Aorta (tissue), 5 donors: ENCODE data around the gene HAO1. TPM values are rescaled to one million over a fixed set of nuclear protein-coding genes. Genes with fewer than 3 reads are reported as not detected.

ENCODE experiments used
- ATAC-seq: fragments of 200-7000 bp; cut with Tn5 transposase; one replicate; pipeline ENCODE4 v1.9.1; 2022; ENCODE audit warnings: moderate library complexity; ENCODE audit not compliant: low FRiP score
- DNase-seq, 2 donors: peaks; one replicate each; pipeline ENCODE4 v3.0.0-alpha.2; 2020
- H3K27ac ChIP-seq, 2 donors: one replicate each; pipeline ENCODE4 v1.5.1; 2013; ENCODE audit warnings: low read length in 2 of 2, mild to moderate bottlenecking in 2 of 2, moderate library complexity in 2 of 2, control low read depth in 1 of 2, inconsistent platforms in 1 of 2, low read depth in 1 of 2
- H3K27me3 ChIP-seq, 2 donors: one replicate each; pipeline ENCODE4 v1.6.1; 2013; ENCODE audit warnings: control low read depth in 1 of 2, low read length in 1 of 2, mild to moderate bottlenecking in 1 of 2, moderate library complexity in 1 of 2; ENCODE audit not compliant: insufficient read depth in 2 of 2, control insufficient read depth in 1 of 2
- H3K36me3 ChIP-seq, 2 donors: one replicate each; pipeline ENCODE4 v1.6.1; 2013; ENCODE audit warnings: control low read depth in 1 of 2, low read length in 1 of 2, mild to moderate bottlenecking in 1 of 2; ENCODE audit not compliant: insufficient read depth in 2 of 2, control insufficient read depth in 1 of 2
- H3K4me1 ChIP-seq, 2 donors: one replicate each; pipeline ENCODE4 v1.6.1; 2013; ENCODE audit warnings: low read length in 2 of 2, control low read depth in 1 of 2, mild to moderate bottlenecking in 1 of 2, moderate library complexity in 1 of 2; ENCODE audit not compliant: insufficient read depth in 2 of 2, control insufficient read depth in 1 of 2
- H3K4me3 ChIP-seq, 2 donors: one replicate each; pipeline ENCODE4 v1.5.1; 2013; ENCODE audit warnings: low read length in 2 of 2, control low read depth in 1 of 2, mild to moderate bottlenecking in 1 of 2
- H3K9me3 ChIP-seq: one replicate; pipeline ENCODE4 v1.6.1; 2013; ENCODE audit warnings: mild to moderate bottlenecking, low read length; ENCODE audit not compliant: control insufficient read depth
- WGBS, 2 donors: extraction: QIAGEN DNeasy Blood & Tissue Kit; methylation state at CpG; one replicate each; pipeline ENCODE4 v1.1.7; 2013; 5-methylcytosine and 5-hydroxymethylcytosine counted together
- intact Hi-C, 2 donors: fragments of 100-400 bp; cut with DNase I; formaldehyde crosslinking; loops; one replicate each; pipeline versions ENCODE4 v1.14.2 to v1.15.0; 2022
- polyA plus RNA-seq, 2 donors: library from polyadenylated mRNA; stranded (reverse); fragments of 200-250 nt; gene quantifications; one replicate each; pipeline ENCODE4 v1.2.3, GENCODE V29; 2013
- total RNA-seq, 2 donors: library from RNA; stranded (reverse); fragmentation: NEBNext Ultra II Directional; extraction: Animal tissue kit (Norgen Biotek cat#: 25700); gene quantifications; one replicate each; pipeline ENCODE4 v1.2.1, GENCODE V29; 2021
- donor health status: healthy with polysubstance abuse.
- donor health status: Bipolar disorder and iron deficiency.
- donor health status: DM: no; HTN: no; CAD: no.
- donor health status: DM: no; HTN: no; CAD: no.
- donor health status: DM: yes; HTN: yes; CAD: no.

Gene HAO1
- total and polyA plus RNA-seq, 4 donors, result not detected

GRCh38 chr20:7883309-7883708 is 56.9 kb downstream of the HAO1 start:
- no peaks in the 10 kb centered on the region for H3K4me1 ChIP-seq
- H3K27me3 ChIP-seq, result no peaks in the 10 kb centered on the region
- WGBS, 2 donors, result 69 to 72% methylated on average over 4 of the region's 4 CpGs
- intact Hi-C loops, result no loop called here
- no peak overlapping the region for H3K27ac ChIP-seq
- H3K9me3 ChIP-seq, result no peaks in the 10 kb centered on the region
- no peak overlapping the region for H3K4me3 ChIP-seq
- ATAC-seq (no peak), DNase-seq (no peak)
- H3K36me3 ChIP-seq, result no peaks in the 10 kb centered on the region

GRCh38 chr20:7882076-7882475 is 58.2 kb downstream of the HAO1 start:
- no peak for DNase-seq
- H3K27me3 ChIP-seq, result no peaks in the 10 kb centered on the region
- intact Hi-C loops, result no loop called here
- H3K27ac ChIP-seq, result no peak overlapping the region
- no peak for ATAC-seq
- H3K4me1 ChIP-seq, result no peaks in the 10 kb centered on the region
- H3K4me3 ChIP-seq, result no peak overlapping the region
- H3K36me3 ChIP-seq, result no peaks in the 10 kb centered on the region
- H3K9me3 ChIP-seq, result no peaks in the 10 kb centered on the region
- WGBS, 2 donors, result 89 to 95% methylated on average over 4 of the region's 4 CpGs

GRCh38 chr20:7881551-7881950 is 58.7 kb downstream of the HAO1 start:
- H3K9me3 ChIP-seq, result no peaks in the 10 kb centered on the region
- H3K4me3 ChIP-seq, result no peak overlapping the region
- no peaks in the 10 kb centered on the region for H3K27me3 ChIP-seq
- intact Hi-C loops, result no loop called here
- DNase-seq (no peak), ATAC-seq (no peak)
- no peak overlapping the region for H3K27ac ChIP-seq
- 76 to 82% methylated on average over 3 of the region's 3 CpGs for WGBS, 2 donors
- no peaks in the 10 kb centered on the region for H3K4me1 ChIP-seq
- H3K36me3 ChIP-seq, result no peaks in the 10 kb centered on the region

GRCh38 chr20:7879883-7880282 is 60.4 kb downstream of the HAO1 start:
- intact Hi-C loops, result no loop called here

GRCh38 chr20:7868108-7868507 is 72.2 kb downstream of the HAO1 start:
- Histone ChIP-seq H3K27me3 (no peaks in the 10 kb centered on the region), H3K36me3 (no peaks in the 10 kb centered on the region), H3K27ac (no peak overlapping the region), H3K4me3 (no peak overlapping the region), H3K4me1 (no peaks in the 10 kb centered on the region), H3K9me3 (peaks cover 3% of the 10 kb centered on the region)
- ATAC-seq (no peak), DNase-seq (no peak)
- 79% methylated on average over 2 of the region's 2 CpGs for WGBS, 2 donors
- intact Hi-C loops, result no loop called here

More at GRCh38 chr20:7879883-7880282, 60.4 kb downstream of the HAO1 start:
- Histone ChIP-seq H3K4me1 (no peaks in the 10 kb centered on the region), H3K4me3 (no peak overlapping the region), H3K36me3 (no peaks in the 10 kb centered on the region), H3K27me3 (no peaks in the 10 kb centered on the region), H3K27ac (no peak overlapping the region), H3K9me3 (no peaks in the 10 kb centered on the region)
- DNase-seq, result no peak
- WGBS, 2 donors, result 26 to 34% methylated on average over 5 of the region's 5 CpGs
- no peak for ATAC-seq

GRCh38 chr20:7866285-7866684 is 74.0 kb downstream of the HAO1 start:
- no peaks in the 10 kb centered on the region for H3K36me3 ChIP-seq
- DNase-seq (no peak), ATAC-seq (no peak)
- H3K9me3 ChIP-seq, result peaks cover 3% of the 10 kb centered on the region
- H3K27me3 ChIP-seq, result no peaks in the 10 kb centered on the region
- intact Hi-C loops, result no loop called here
- H3K4me3 ChIP-seq, result peak overlapping the region in 1 of 2 donors; percentile 18
- H3K4me1 ChIP-seq, result no peaks in the 10 kb centered on the region
- WGBS, 2 donors, result 3 to 8% methylated on average over 11 of the region's 11 CpGs
- no peak overlapping the region for H3K27ac ChIP-seq

GRCh38 chr20:7859356-7859802 is 80.9 kb downstream of the HAO1 start:
- DNase-seq (no peak), ATAC-seq (peak; percentile 84)
- Histone ChIP-seq H3K4me1 (no peaks in the 10 kb centered on the region), H3K27me3 (no peaks in the 10 kb centered on the region), H3K4me3 (no peak overlapping the region), H3K36me3 (no peaks in the 10 kb centered on the region), H3K27ac (no peak overlapping the region), H3K9me3 (no peaks in the 10 kb centered on the region)
- intact Hi-C loops, result loop anchor here (5.0 kb wide), 1 partner anchor 1032 kb away; no protein-coding TSS in a partner anchor
- WGBS, 2 donors, result 6% methylated on average over 3 of the region's 3 CpGs

GRCh38 chr20:7858734-7859250 is 81.5 kb downstream of the HAO1 start:
- Histone ChIP-seq H3K27me3 (no peaks in the 10 kb centered on the region), H3K4me1 (no peaks in the 10 kb centered on the region), H3K36me3 (no peaks in the 10 kb centered on the region), H3K9me3 (no peaks in the 10 kb centered on the region), H3K27ac (no peak overlapping the region), H3K4me3 (no peak overlapping the region)
- intact Hi-C loops, result loop anchor here (5.0 kb wide), 1 partner anchor 1031 kb away; no protein-coding TSS in a partner anchor
- DNase-seq, result no peak
- WGBS, 2 donors, result 62 to 67% methylated on average over 4 of the region's 4 CpGs
- ATAC-seq, result no peak

- intact Hi-C loops, result loop anchor here (5.0 kb wide), 1 partner anchor 1029 kb away; no protein-coding TSS in a partner anchor
- Histone ChIP-seq H3K36me3 (no peaks in the 10 kb centered on the region), H3K9me3 (no peaks in the 10 kb centered on the region), H3K4me1 (no peaks in the 10 kb centered on the region), H3K27me3 (no peaks in the 10 kb centered on the region), H3K4me3 (no peak overlapping the region), H3K27ac (no peak overlapping the region)
- no peak for DNase-seq
- 11 to 12% methylated on average over 2 of the region's 2 CpGs for WGBS, 2 donors
- ATAC-seq, result no peak
Observed at GRCh38 chr20:7856756-7857155, 83.5 kb downstream of the HAO1 start.
